WTC11 (cell line): ENCODE data around the gene RHOT2. TPM values are rescaled to one million over a fixed set of nuclear protein-coding genes. Genes with fewer than 3 reads are reported as not detected.

ENCODE experiments used
- ATAC-seq: fragments of 200-7000 bp; cut with Tn5 transposase; 2 replicates; pipeline ENCODE4 v1.10.0; 2021; ENCODE audit warnings: mild to moderate bottlenecking, moderate library complexity
- CTCF ChIA-PET: fragments of 300-600 bp; sonication (Branson Sonifier 250); formaldehyde crosslinking; loops from one replicate; lab custom pipeline; 2021; ENCODE audit warnings: antibody characterized with exemption; lab: Charles Lee
- POLR2A ChIA-PET: fragments of 350-600 bp; sonication (Branson Sonifier 250); formaldehyde crosslinking; loops from one replicate; lab custom pipeline; 2021; ENCODE audit warnings: antibody characterized with exemption; lab: Charles Lee
- DNase-seq: peaks from one replicate; pipeline ENCODE4 v3.0.0; 2021; ENCODE audit warnings: low spot score
- H3K27ac Mint-ChIP-seq: 2 replicates; pipeline ENCODE4 v1.8.0; 2021; ENCODE audit warnings: mixed read lengths
- H3K27me3 Mint-ChIP-seq: 2 replicates; pipeline ENCODE4 v1.8.0; 2021; ENCODE audit warnings: low read depth, mild to moderate bottlenecking, moderate library complexity, mixed read lengths
- H3K36me3 Mint-ChIP-seq: 2 replicates; pipeline ENCODE4 v1.8.0; 2021; ENCODE audit warnings: mixed read lengths
- H3K4me1 Mint-ChIP-seq: 2 replicates; pipeline ENCODE4 v1.8.0; 2022; ENCODE audit warnings: mixed read lengths
- H3K4me3 Mint-ChIP-seq: 2 replicates; pipeline ENCODE4 v1.8.0; 2021; ENCODE audit warnings: mild to moderate bottlenecking, moderate library complexity, mixed read lengths
- H3K9me3 Mint-ChIP-seq: 2 replicates; pipeline ENCODE4 v1.8.0; 2021; ENCODE audit warnings: mixed read lengths
- CBFB ChIP-seq: sonication (generic); formaldehyde crosslinking; IDR thresholded peaks from 2 replicates; pipeline ENCODE4 v1.8.1; 2022; ENCODE audit warnings: mild to moderate bottlenecking, low read depth, missing genetic modification reagents
- CDX4 ChIP-seq: fragments of 250-450 bp; sonication (Bioruptor Pico); IDR thresholded peaks from 2 replicates; pipeline ENCODE4 v1.9.0; 2021; ENCODE audit warnings: moderate library complexity, mild to moderate bottlenecking, inconsistent platforms, borderline replicate concordance
- CREM ChIP-seq: sonication (generic); formaldehyde crosslinking; IDR thresholded peaks from 2 replicates; pipeline ENCODE4 v1.8.1; 2022; ENCODE audit warnings: mild to moderate bottlenecking, missing genetic modification reagents, moderate library complexity
- CTCF ChIP-seq: fragments of 200-600 bp; IDR thresholded peaks from 2 replicates; pipeline ENCODE4 v1.8.0; 2022; ENCODE audit warnings: antibody characterized with exemption
- E2F5 ChIP-seq: sonication (generic); formaldehyde crosslinking; IDR thresholded peaks from 2 replicates; pipeline ENCODE4 v1.8.1; 2022; ENCODE audit warnings: mild to moderate bottlenecking, moderate library complexity, missing genetic modification reagents
- EMX1 ChIP-seq: fragments of 250-450 bp; sonication (Bioruptor Pico); IDR thresholded peaks from 2 replicates; pipeline ENCODE4 v1.8.0; 2021; ENCODE audit warnings: mild to moderate bottlenecking
- FOXK1 ChIP-seq: sonication (generic); formaldehyde crosslinking; IDR thresholded peaks from 2 replicates; pipeline ENCODE4 v1.8.0; 2022; ENCODE audit warnings: mild to moderate bottlenecking, moderate library complexity, missing genetic modification reagents
- MLX ChIP-seq: sonication (generic); formaldehyde crosslinking; IDR thresholded peaks from 2 replicates; pipeline ENCODE4 v1.8.1; 2023; ENCODE audit warnings: mild to moderate bottlenecking, missing genetic modification reagents, moderate library complexity
- MXD4 ChIP-seq: fragments of 250-450 bp; sonication (Bioruptor Pico); IDR thresholded peaks from 2 replicates; pipeline ENCODE4 v1.8.0; 2021; ENCODE audit warnings: mild to moderate bottlenecking, moderate library complexity, borderline replicate concordance
- RELA ChIP-seq: sonication (generic); formaldehyde crosslinking; IDR thresholded peaks from 2 replicates; pipeline ENCODE4 v1.8.1; 2022; ENCODE audit warnings: missing genetic modification reagents, mild to moderate bottlenecking, borderline replicate concordance
- SP1 ChIP-seq: sonication (generic); formaldehyde crosslinking; conservative IDR thresholded peaks from 2 replicates; pipeline ENCODE4 v1.8.1; 2022; ENCODE audit warnings: missing genetic modification reagents
- STAT6 ChIP-seq: sonication (generic); formaldehyde crosslinking; conservative IDR thresholded peaks from 2 replicates; pipeline ENCODE4 v1.8.1; 2023; ENCODE audit warnings: mild to moderate bottlenecking, low read depth, missing genetic modification reagents, moderate library complexity
- TEAD4 ChIP-seq: sonication (generic); formaldehyde crosslinking; IDR thresholded peaks from 2 replicates; pipeline ENCODE4 v1.8.0; 2022; ENCODE audit warnings: mild to moderate bottlenecking, missing genetic modification reagents
- ZBTB21 ChIP-seq: sonication (generic); formaldehyde crosslinking; IDR thresholded peaks from 2 replicates; pipeline ENCODE4 v1.8.1; 2023; ENCODE audit warnings: mild to moderate bottlenecking, missing genetic modification reagents, borderline replicate concordance
- ZNF121 ChIP-seq: sonication (generic); formaldehyde crosslinking; IDR thresholded peaks from 2 replicates; pipeline ENCODE4 v1.8.0; 2023; ENCODE audit warnings: missing genetic modification reagents
- ZNF416 ChIP-seq: fragments of 250-450 bp; sonication (Bioruptor Pico); IDR thresholded peaks from 2 replicates; pipeline ENCODE4 v1.9.0; 2021; ENCODE audit warnings: mild to moderate bottlenecking, inconsistent platforms
- ZNF423 ChIP-seq: fragments of 250-450 bp; sonication (Bioruptor Pico); IDR thresholded peaks from 2 replicates; pipeline ENCODE4 v2.1.2; 2022; ENCODE audit warnings: mild to moderate bottlenecking, moderate library complexity
- total RNA-seq: library from RNA; stranded (reverse); gene quantifications from 3 replicates; pipeline ENCODE4 v1.2.3, GENCODE V29; 2021

RHOT2 gene
- total RNA-seq, 1 experiment from 2014 or later, result 285 TPM

- Mint-ChIP-seq H3K36me3 (no peaks in the 10 kb centered on the region), H3K27ac (no peak overlapping the region), H3K27me3 (no peaks in the 10 kb centered on the region), H3K4me1 (peaks cover 4% of the 10 kb centered on the region), H3K9me3 (no peaks in the 10 kb centered on the region), H3K4me3 (no peak overlapping the region; the same call in 1 of the 2 replicates)
- POLR2A ChIA-PET, result interaction anchor here (1.0 to 1.4 kb wide), 2 partner anchors 11 to 22 kb away, joined by 3 to 5 read pairs; partner anchors contain the start of gene WDR90
- ATAC-seq (peak; percentile 95), DNase-seq (peak; percentile 93)
- CTCF ChIA-PET, result interaction anchor here (0.5 to 3.3 kb wide), 31 partner anchors 11 to 1362 kb away, joined by 3 to 54 read pairs (median 4); partner anchors contain the start of genes AXIN1, CAPN15, CCDC78 and METTL26
- TF ChIP-seq MXD4, result no peak
- TF ChIP-seq ZNF121 (CRISPR knock-in tag), result no peak
- TF ChIP-seq CREM (CRISPR knock-in tag), result no peak
- TF ChIP-seq SP1, result peak; percentile 39; the same call in 1 of the 2 replicates
- no peak for TF ChIP-seq ZBTB21 (CRISPR knock-in tag)
- no peak for TF ChIP-seq CBFB
- peak; percentile 58 for TF ChIP-seq CTCF
Measured at GRCh38 chr16:660459-661183, 7.3 kb upstream of the RHOT2 start.

GRCh38 chr16:661184-661821, 6.6 kb upstream of the RHOT2 start:
- no peak for TF ChIP-seq TEAD4 (CRISPR knock-in tag)
- TF ChIP-seq ZNF121 (CRISPR knock-in tag), result peak; percentile 78
- no peaks in the 10 kb centered on the region for H3K9me3 Mint-ChIP-seq
- DNase-seq (no peak), ATAC-seq (no peak)
- H3K27ac Mint-ChIP-seq, result no peak overlapping the region
- H3K36me3 Mint-ChIP-seq, result no peaks in the 10 kb centered on the region
- H3K27me3 Mint-ChIP-seq, result no peaks in the 10 kb centered on the region
- ChIA-PET POLR2A (interaction anchor here (1.0 to 1.4 kb wide), 2 partner anchors 12 to 23 kb away, joined by 3 to 5 read pairs; partner anchors contain the start of gene WDR90), CTCF (interaction anchor here (0.6 to 3.3 kb wide), 25 partner anchors 12 to 282 kb away, joined by 3 to 54 read pairs (median 5); partner anchors contain the start of genes CAPN15, CCDC78, METTL26 and RHBDL1)
- no peak overlapping the region; the same call in 1 of the 2 replicates for H3K4me3 Mint-ChIP-seq
- peaks cover 4% of the 10 kb centered on the region for H3K4me1 Mint-ChIP-seq

- Mint-ChIP-seq H3K36me3 (no peaks in the 10 kb centered on the region), H3K4me3 (no peak overlapping the region), H3K9me3 (no peaks in the 10 kb centered on the region), H3K4me1 (peaks cover 4% of the 10 kb centered on the region), H3K27ac (no peak overlapping the region), H3K27me3 (no peaks in the 10 kb centered on the region)
- no peak for ATAC-seq
- DNase-seq, result no peak
- TF ChIP-seq MLX (CRISPR knock-in tag) (no peak), STAT6 (CRISPR knock-in tag) (no peak), TEAD4 (CRISPR knock-in tag) (no peak), FOXK1 (no peak), ZNF423 (CRISPR knock-in tag) (no peak), E2F5 (CRISPR knock-in tag) (no peak), ZNF416 (CRISPR knock-in tag) (no peak), CDX4 (CRISPR knock-in tag) (no peak), EMX1 (CRISPR knock-in tag) (no peak), CBFB (no peak), RELA (CRISPR knock-in tag) (no peak)
- POLR2A ChIA-PET, result interaction anchor here (1.1 kb wide), 1 partner anchor 66 kb away, joined by 3 read pairs; no protein-coding TSS in a partner anchor
- CTCF ChIA-PET, result interaction anchor here (0.8 to 3.1 kb wide), 5 partner anchors 13 to 40 kb away, joined by 3 to 7 read pairs (median 5); partner anchors contain the start of genes METTL26 and WDR90
Measured at GRCh38 chr16:662095-662494, 5.8 kb upstream of the RHOT2 start.
